ENCODE results near the gene KCNAB1. TPM values are rescaled to one million over a fixed set of nuclear protein-coding genes. Genes with fewer than 3 reads are reported as not detected.

The KCNAB1 gene
- total and polyA plus RNA-seq, 2 donors (not counting 1 experiment from before 2014, with no cell fraction given), result not detected

DNA sequence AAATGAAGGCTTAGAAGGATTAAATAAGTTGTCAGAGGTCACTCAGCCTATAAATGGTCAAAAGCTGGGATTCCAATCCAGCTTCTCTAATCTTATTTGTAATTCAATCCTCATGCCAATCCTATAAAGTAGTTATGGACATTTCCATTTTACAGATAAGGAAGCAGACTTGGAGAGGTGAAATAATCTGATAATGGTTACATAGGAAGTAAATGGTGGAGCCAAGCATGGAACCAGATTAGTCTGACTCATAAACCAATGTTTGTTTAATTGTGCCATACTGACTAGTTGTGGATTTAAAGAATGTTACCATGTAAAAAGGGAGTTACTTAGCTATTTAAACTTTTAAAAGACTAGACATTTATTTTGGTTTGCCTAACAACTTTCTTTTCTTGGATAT lies 59.7 kb downstream of the KCNAB1 start:
- Mint-ChIP-seq H3K4me1 (no peaks in the 10 kb centered on the region), H3K27me3 (peaks cover 10% of the 10 kb centered on the region), H3K4me3 (no peak overlapping the region), H3K27ac (no peak overlapping the region), H3K9me3 (ENCODE audit: insufficient read depth) (no peaks in the 10 kb centered on the region)
- POLR2A ChIA-PET, result no interaction called here
- ATAC-seq (ENCODE audit: low read depth) (no peak), DNase-seq (no peak)
- no peaks in the 10 kb centered on the region for H3K27me3 ChIP-seq (replicated peaks in 1 of 4; ENCODE audit: control extremely low read depth in 1 of 4, control insufficient read depth in 3 of 4, insufficient read depth in 4 of 4, low read length in 3 of 4)
- TF ChIP-seq, protein P1, sequence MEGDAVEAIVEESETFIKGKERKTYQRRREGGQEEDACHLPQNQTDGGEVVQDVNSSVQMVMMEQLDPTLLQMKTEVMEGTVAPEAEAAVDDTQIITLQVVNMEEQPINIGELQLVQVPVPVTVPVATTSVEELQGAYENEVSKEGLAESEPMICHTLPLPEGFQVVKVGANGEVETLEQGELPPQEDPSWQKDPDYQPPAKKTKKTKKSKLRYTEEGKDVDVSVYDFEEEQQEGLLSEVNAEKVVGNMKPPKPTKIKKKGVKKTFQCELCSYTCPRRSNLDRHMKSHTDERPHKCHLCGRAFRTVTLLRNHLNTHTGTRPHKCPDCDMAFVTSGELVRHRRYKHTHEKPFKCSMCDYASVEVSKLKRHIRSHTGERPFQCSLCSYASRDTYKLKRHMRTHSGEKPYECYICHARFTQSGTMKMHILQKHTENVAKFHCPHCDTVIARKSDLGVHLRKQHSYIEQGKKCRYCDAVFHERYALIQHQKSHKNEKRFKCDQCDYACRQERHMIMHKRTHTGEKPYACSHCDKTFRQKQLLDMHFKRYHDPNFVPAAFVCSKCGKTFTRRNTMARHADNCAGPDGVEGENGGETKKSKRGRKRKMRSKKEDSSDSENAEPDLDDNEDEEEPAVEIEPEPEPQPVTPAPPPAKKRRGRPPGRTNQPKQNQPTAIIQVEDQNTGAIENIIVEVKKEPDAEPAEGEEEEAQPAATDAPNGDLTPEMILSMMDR (IDR thresholded peaks at IDR 0.05), result no peak
- no peak for TF ChIP-seq EZH2 (IDR thresholded peaks at IDR 0.05; ENCODE audit: borderline replicate concordance, insufficient read depth, low read depth, low read length, poor library complexity, severe bottlenecking)
- H3K4me3 ChIP-seq (ENCODE audit: control extremely low read depth in 1 of 5, extremely low read depth in 1 of 5, insufficient read depth in 1 of 5, low read depth in 2 of 5, low read length in 4 of 5), result no peak overlapping the region
- intact Hi-C loops (cut with micrococcal nuclease), result no loop called here
- no peaks in the 10 kb centered on the region for H3K36me3 ChIP-seq (replicated peaks in 1 of 2; ENCODE audit: control extremely low read depth in 1 of 2, control insufficient read depth in 1 of 2, extremely low read depth in 1 of 2, insufficient read depth in 2 of 2, low read length in 1 of 2)
- no peaks in the 10 kb centered on the region for H3K79me2 ChIP-seq (ENCODE audit: control insufficient read depth, insufficient read depth, low read length)
- no peak overlapping the region for H3K27ac ChIP-seq (ENCODE audit: low read length in 2 of 2)
- H3K4me2 ChIP-seq (replicated peaks; ENCODE audit: low read depth, low read length, poor library complexity, severe bottlenecking), result no peak overlapping the region
- no peaks in the 10 kb centered on the region for H3K9me3 ChIP-seq (ENCODE audit: control extremely low read depth in 1 of 3, control insufficient read depth in 2 of 3, insufficient read depth in 1 of 3, low read length in 2 of 3)
- H4K20me1 ChIP-seq (ENCODE audit: control insufficient read depth, insufficient read depth, low read length, poor library complexity, severe bottlenecking), result no peaks in the 10 kb centered on the region
- no peak overlapping the region for H3K9ac ChIP-seq (ENCODE audit: low read length)
- H3K4me1 ChIP-seq (ENCODE audit: control insufficient read depth in 2 of 2, insufficient read depth in 2 of 2, low read length in 2 of 2), result no peaks in the 10 kb centered on the region
- H2AFZ ChIP-seq (ENCODE audit: insufficient read depth, low read depth, low read length, poor library complexity, severe bottlenecking), result no peak overlapping the region
- CTCF ChIA-PET, result interaction anchor here (0.7 kb wide), 1 partner anchor 28 kb away, joined by 3 read pairs; no protein-coding TSS in a partner anchor

DNA sequence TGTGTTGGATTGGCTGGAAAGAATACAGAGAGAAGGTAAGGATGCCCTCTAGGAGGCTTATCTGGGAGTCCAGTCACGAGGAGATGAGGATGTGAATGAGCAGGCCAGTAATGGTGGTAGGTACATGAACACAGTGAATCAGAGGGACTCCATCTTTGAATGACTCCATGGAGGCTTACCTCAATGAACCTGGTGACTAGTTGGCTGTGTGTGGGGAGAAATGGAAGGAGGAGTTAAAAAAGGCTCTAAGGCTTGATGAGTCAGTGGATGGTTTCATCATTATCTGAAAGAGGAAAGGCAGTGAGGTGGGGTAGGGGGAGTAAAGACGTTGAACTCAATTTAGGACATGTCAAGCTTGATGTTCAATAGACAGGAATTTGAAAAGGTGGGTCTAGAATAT lies 61.1 kb downstream of the KCNAB1 start:
- no peaks in the 10 kb centered on the region for H3K4me1 Mint-ChIP-seq
- Histone ChIP-seq H3K9me3 (ENCODE audit: control extremely low read depth in 1 of 3, control insufficient read depth in 2 of 3, insufficient read depth in 1 of 3, low read length in 2 of 3) (no peaks in the 10 kb centered on the region), H3K4me1 (ENCODE audit: control insufficient read depth in 2 of 2, insufficient read depth in 2 of 2, low read length in 2 of 2) (no peaks in the 10 kb centered on the region), H3K9ac (ENCODE audit: low read length) (no peak overlapping the region), H3K27ac (ENCODE audit: low read length in 2 of 2) (no peak overlapping the region), H2AFZ (ENCODE audit: insufficient read depth, low read depth, low read length, poor library complexity, severe bottlenecking) (no peak overlapping the region), H3K4me2 (replicated peaks; ENCODE audit: low read depth, low read length, poor library complexity, severe bottlenecking) (no peak overlapping the region), H3K27me3 (replicated peaks in 1 of 4; ENCODE audit: control extremely low read depth in 1 of 4, control insufficient read depth in 3 of 4, insufficient read depth in 4 of 4, low read length in 3 of 4) (no peaks in the 10 kb centered on the region), H4K20me1 (ENCODE audit: control insufficient read depth, insufficient read depth, low read length, poor library complexity, severe bottlenecking) (no peaks in the 10 kb centered on the region), H3K36me3 (replicated peaks in 1 of 2; ENCODE audit: control extremely low read depth in 1 of 2, control insufficient read depth in 1 of 2, extremely low read depth in 1 of 2, insufficient read depth in 2 of 2, low read length in 1 of 2) (no peaks in the 10 kb centered on the region), H3K4me3 (ENCODE audit: control extremely low read depth in 1 of 5, extremely low read depth in 1 of 5, insufficient read depth in 1 of 5, low read depth in 2 of 5, low read length in 4 of 5) (no peak overlapping the region), H3K79me2 (ENCODE audit: control insufficient read depth, insufficient read depth, low read length) (no peaks in the 10 kb centered on the region)
- DNase-seq, result no peak
- no peaks in the 10 kb centered on the region for H3K9me3 Mint-ChIP-seq (ENCODE audit: insufficient read depth)
- TF ChIP-seq EZH2 (IDR thresholded peaks at IDR 0.05; ENCODE audit: borderline replicate concordance, insufficient read depth, low read depth, low read length, poor library complexity, severe bottlenecking), result no peak
- TF ChIP-seq, protein P1 (IDR thresholded peaks at IDR 0.05), result no peak
- ChIA-PET CTCF (no interaction called here), POLR2A (no interaction called here)
- H3K27ac Mint-ChIP-seq, result no peak overlapping the region
- ATAC-seq (ENCODE audit: low read depth), result no peak
- no peak overlapping the region for H3K4me3 Mint-ChIP-seq
- peaks cover 13% of the 10 kb centered on the region for H3K27me3 Mint-ChIP-seq
- WGBS (ENCODE audit: insufficient coverage), result 68% methylated on average over 2 of the region's 2 CpGs
- intact Hi-C loops (cut with micrococcal nuclease), result no loop called here

Measured in B cell (primary cell).